ENCODE results near the gene DLG1. TPM values are rescaled to one million over a fixed set of nuclear protein-coding genes. Genes with fewer than 3 reads are reported as not detected.

Gene DLG1
- total RNA-seq, 1 experiment from 2014 or later = 121 TPM

DNA sequence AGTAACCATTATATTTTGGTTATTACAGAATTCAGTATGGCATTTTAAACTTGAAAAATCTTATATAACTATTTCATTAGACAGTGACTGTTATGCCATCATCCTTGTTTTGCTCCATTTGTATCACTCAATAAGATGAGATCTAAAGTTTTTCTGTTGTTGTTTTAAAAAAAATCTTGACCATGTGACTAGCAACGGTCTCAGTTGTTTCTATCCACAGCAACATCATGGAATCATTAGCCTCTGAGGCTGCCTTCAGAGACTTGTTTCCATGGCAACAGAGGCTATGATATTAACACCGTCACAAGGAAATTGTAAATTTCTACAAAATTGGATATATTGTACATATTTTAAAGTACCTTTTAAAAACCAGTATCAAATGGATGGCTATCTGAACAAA, 129.8 kb downstream of the DLG1 start:
- no TSS peak for BruUV-seq (replicated peaks)
- H3K27me3 Mint-ChIP-seq (ENCODE audit: insufficient read depth, unreplicated experiment) = no peaks in the 10 kb centered on the region
- H3K36me3 Mint-ChIP-seq (ENCODE audit: insufficient read depth, unreplicated experiment) = peaks cover 20% of the 10 kb centered on the region
- TF ChIP-seq, protein P1, sequence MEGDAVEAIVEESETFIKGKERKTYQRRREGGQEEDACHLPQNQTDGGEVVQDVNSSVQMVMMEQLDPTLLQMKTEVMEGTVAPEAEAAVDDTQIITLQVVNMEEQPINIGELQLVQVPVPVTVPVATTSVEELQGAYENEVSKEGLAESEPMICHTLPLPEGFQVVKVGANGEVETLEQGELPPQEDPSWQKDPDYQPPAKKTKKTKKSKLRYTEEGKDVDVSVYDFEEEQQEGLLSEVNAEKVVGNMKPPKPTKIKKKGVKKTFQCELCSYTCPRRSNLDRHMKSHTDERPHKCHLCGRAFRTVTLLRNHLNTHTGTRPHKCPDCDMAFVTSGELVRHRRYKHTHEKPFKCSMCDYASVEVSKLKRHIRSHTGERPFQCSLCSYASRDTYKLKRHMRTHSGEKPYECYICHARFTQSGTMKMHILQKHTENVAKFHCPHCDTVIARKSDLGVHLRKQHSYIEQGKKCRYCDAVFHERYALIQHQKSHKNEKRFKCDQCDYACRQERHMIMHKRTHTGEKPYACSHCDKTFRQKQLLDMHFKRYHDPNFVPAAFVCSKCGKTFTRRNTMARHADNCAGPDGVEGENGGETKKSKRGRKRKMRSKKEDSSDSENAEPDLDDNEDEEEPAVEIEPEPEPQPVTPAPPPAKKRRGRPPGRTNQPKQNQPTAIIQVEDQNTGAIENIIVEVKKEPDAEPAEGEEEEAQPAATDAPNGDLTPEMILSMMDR (IDR thresholded peaks at IDR 0.05; ENCODE audit: unreplicated experiment) = no peak
- H3K27ac Mint-ChIP-seq (ENCODE audit: low read depth, unreplicated experiment) = no peak overlapping the region
- H3K4me1 Mint-ChIP-seq (ENCODE audit: insufficient read depth, unreplicated experiment) = peaks cover 10% of the 10 kb centered on the region
- intact Hi-C loops (cut with micrococcal nuclease) = no loop called here
- POLR2A ChIA-PET = no interaction called here
- no peaks in the 10 kb centered on the region for H3K9me3 Mint-ChIP-seq (ENCODE audit: unreplicated experiment)
- no peak for DNase-seq (ENCODE audit: unreplicated experiment)
- no peak overlapping the region for H3K4me3 Mint-ChIP-seq (ENCODE audit: unreplicated experiment)
- CTCF ChIA-PET = interaction anchor here (0.6 to 0.8 kb wide), 3 partner anchors 22 to 333 kb away, joined by 3 to 4 read pairs (median 3); no protein-coding TSS in a partner anchor

DNA sequence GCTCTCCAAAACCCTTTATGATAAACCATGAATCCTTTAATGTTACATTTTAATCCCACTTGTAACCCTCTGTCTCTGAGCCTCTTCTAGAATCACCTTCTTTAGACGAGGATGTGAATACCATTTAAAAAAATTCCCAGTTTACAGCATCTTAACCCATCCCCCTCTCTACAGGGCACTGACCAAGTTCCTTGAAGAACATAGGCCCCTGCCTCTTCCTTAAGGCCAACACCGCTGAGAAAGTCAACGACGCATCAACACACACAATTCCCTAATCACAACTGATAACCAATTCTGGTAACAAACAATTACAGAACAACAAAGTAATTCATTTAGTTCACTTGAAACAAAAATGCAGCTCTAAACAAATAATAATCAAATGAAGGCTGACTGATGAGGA, 130.3 kb downstream of the DLG1 start:
- Mint-ChIP-seq H3K9me3 (ENCODE audit: unreplicated experiment) (no peaks in the 10 kb centered on the region), H3K27me3 (ENCODE audit: insufficient read depth, unreplicated experiment) (no peaks in the 10 kb centered on the region), H3K27ac (ENCODE audit: low read depth, unreplicated experiment) (no peak overlapping the region), H3K4me1 (ENCODE audit: insufficient read depth, unreplicated experiment) (peaks cover 13% of the 10 kb centered on the region), H3K4me3 (ENCODE audit: unreplicated experiment) (no peak overlapping the region), H3K36me3 (ENCODE audit: insufficient read depth, unreplicated experiment) (peaks cover 20% of the 10 kb centered on the region)
- ChIA-PET CTCF (interaction anchor here (0.6 to 1.2 kb wide), 2 partner anchors 20 to 26 kb away, joined by 3 read pairs; no protein-coding TSS in a partner anchor), POLR2A (interaction anchor here (0.8 kb wide), 1 partner anchor 16 kb away, joined by 3 read pairs; no protein-coding TSS in a partner anchor)
- no peak for DNase-seq (ENCODE audit: unreplicated experiment)
- no TSS peak for BruUV-seq (replicated peaks)
- TF ChIP-seq, protein P1 (IDR thresholded peaks at IDR 0.05; ENCODE audit: unreplicated experiment) = no peak
- intact Hi-C loops (cut with micrococcal nuclease) = no loop called here

DNA sequence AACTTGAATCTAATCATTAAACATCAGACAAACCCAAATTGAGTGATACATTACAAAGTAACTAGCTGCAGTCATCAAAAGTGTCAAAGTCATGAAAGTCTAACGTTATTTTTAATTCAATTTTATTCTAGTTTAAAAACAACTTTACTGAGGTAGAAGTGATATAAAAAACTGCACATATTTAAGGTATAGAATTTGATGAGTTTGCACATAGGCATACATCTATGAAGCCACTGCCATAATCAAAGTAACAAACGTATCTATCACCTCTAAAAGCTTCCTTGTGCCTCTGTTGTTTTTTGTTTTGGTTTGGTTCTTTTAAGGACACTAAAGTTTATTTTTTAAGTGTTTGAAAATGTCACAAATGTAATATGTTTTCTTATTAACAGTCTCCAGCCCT, 130.9 kb downstream of the DLG1 start:
- Mint-ChIP-seq H3K4me3 (ENCODE audit: unreplicated experiment) (no peak overlapping the region), H3K27ac (ENCODE audit: low read depth, unreplicated experiment) (no peak overlapping the region), H3K9me3 (ENCODE audit: unreplicated experiment) (no peaks in the 10 kb centered on the region), H3K36me3 (ENCODE audit: insufficient read depth, unreplicated experiment) (peaks cover 20% of the 10 kb centered on the region), H3K4me1 (ENCODE audit: insufficient read depth, unreplicated experiment) (peaks cover 14% of the 10 kb centered on the region), H3K27me3 (ENCODE audit: insufficient read depth, unreplicated experiment) (no peaks in the 10 kb centered on the region)
- CTCF ChIA-PET = interaction anchor here (0.6 to 1.2 kb wide), 2 partner anchors 21 to 26 kb away, joined by 3 read pairs; no protein-coding TSS in a partner anchor
- POLR2A ChIA-PET = interaction anchor here (0.8 kb wide), 1 partner anchor 16 kb away, joined by 3 read pairs; no protein-coding TSS in a partner anchor
- DNase-seq (ENCODE audit: unreplicated experiment) = no peak
- TF ChIP-seq, protein P1 (IDR thresholded peaks at IDR 0.05; ENCODE audit: unreplicated experiment) = no peak
- BruUV-seq (replicated peaks) = no TSS peak
- intact Hi-C loops (cut with micrococcal nuclease) = no loop called here

DNA sequence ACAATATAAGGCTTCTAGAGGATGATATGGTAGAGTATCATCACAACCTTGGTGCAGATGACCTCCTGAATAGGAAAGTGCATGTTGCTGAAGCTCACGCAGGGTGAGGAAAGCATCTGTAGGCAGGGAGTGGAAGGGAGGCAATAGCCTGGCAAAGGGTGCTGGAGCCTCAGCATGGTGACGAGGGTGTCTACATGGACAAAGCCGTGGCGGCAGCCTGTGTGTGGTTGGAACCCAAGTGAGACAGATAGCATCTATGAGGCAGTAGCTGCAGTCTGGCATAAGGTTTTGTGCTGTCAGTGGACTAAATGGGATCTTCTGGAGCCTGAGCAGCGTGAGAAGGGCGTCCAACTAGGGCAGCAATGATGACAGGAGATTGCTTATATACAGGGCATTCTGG, 132.5 kb downstream of the DLG1 start:
- no TSS peak for BruUV-seq (replicated peaks)

More for the DNA sequence above, 132.5 kb downstream of the DLG1 start:
- no peaks in the 10 kb centered on the region for H3K27me3 Mint-ChIP-seq (ENCODE audit: insufficient read depth, unreplicated experiment)
- peaks cover 18% of the 10 kb centered on the region for H3K4me1 Mint-ChIP-seq (ENCODE audit: insufficient read depth, unreplicated experiment)
- intact Hi-C loops (cut with micrococcal nuclease) = no loop called here
- H3K9me3 Mint-ChIP-seq (ENCODE audit: unreplicated experiment) = no peaks in the 10 kb centered on the region
- H3K27ac Mint-ChIP-seq (ENCODE audit: low read depth, unreplicated experiment) = no peak overlapping the region
- H3K4me3 Mint-ChIP-seq (ENCODE audit: unreplicated experiment) = no peak overlapping the region
- TF ChIP-seq, protein P1 (IDR thresholded peaks at IDR 0.05; ENCODE audit: unreplicated experiment) = no peak
- H3K36me3 Mint-ChIP-seq (ENCODE audit: insufficient read depth, unreplicated experiment) = peaks cover 20% of the 10 kb centered on the region
- ChIA-PET POLR2A (no interaction called here), CTCF (interaction anchor here (0.8 kb wide), 1 partner anchor 17 kb away, joined by 3 read pairs; no protein-coding TSS in a partner anchor)
- no peak for DNase-seq (ENCODE audit: unreplicated experiment)
